HEK293 (cell line): ENCODE measurements around the gene FXYD3.
A peak's percentile ranks its signal among the peaks of the same experiment; 100 is the strongest.

Source experiments
- GLI4 ChIP-seq: fragments of 450-650 bp; formaldehyde crosslinking; IDR thresholded peaks from 2 replicates; pipeline ENCODE4 v1.5.1; 2016; ENCODE audit warnings: missing biosample characterization, missing genetic modification characterization
- HIC1 ChIP-seq: fragments of 450-650 bp; formaldehyde crosslinking; IDR thresholded peaks from 2 replicates; pipeline ENCODE4 v1.5.1; 2016; ENCODE audit warnings: missing biosample characterization, missing genetic modification characterization
- HOXD13 ChIP-seq: sonication (generic); formaldehyde crosslinking; IDR thresholded peaks from 2 replicates; pipeline ENCODE4 v1.8.0; 2022; ENCODE audit warnings: missing genetic modification reagents, borderline replicate concordance
- SP3 ChIP-seq: fragments of 450-650 bp; formaldehyde crosslinking; IDR thresholded peaks from 2 replicates; pipeline ENCODE4 v1.5.1; 2016; ENCODE audit warnings: missing biosample characterization, missing genetic modification characterization
- TCF7L2 ChIP-seq: IDR thresholded peaks from 2 replicates; pipeline ENCODE4 v1.6.1; 2011; ENCODE audit warnings: low read depth, mild to moderate bottlenecking, inconsistent platforms, low read length, moderate library complexity, borderline replicate concordance
- YY1 ChIP-seq: fragments of 450-650 bp; formaldehyde crosslinking; IDR thresholded peaks from 2 replicates; pipeline ENCODE4 v1.5.1; 2018; ENCODE audit warnings: missing biosample characterization, missing genetic modification characterization
- ZBTB17 ChIP-seq: fragments of 450-650 bp; formaldehyde crosslinking; IDR thresholded peaks from 2 replicates; pipeline ENCODE4 v1.5.1; 2016; ENCODE audit warnings: missing biosample characterization, missing genetic modification characterization
- ZBTB21 ChIP-seq: fragments of 450-650 bp; formaldehyde crosslinking; IDR thresholded peaks from 2 replicates; pipeline ENCODE4 v1.5.1; 2017; ENCODE audit warnings: missing biosample characterization, missing genetic modification characterization
- ZBTB26 ChIP-seq: fragments of 450-650 bp; formaldehyde crosslinking; optimal IDR thresholded peaks from 2 replicates; pipeline ENCODE3; 2016; ENCODE audit warnings: missing biosample characterization, mild to moderate bottlenecking, missing genetic modification characterization
- ZBTB48 ChIP-seq: fragments of 450-650 bp; formaldehyde crosslinking; IDR thresholded peaks from 2 replicates; pipeline ENCODE4 v1.5.1; 2016; ENCODE audit warnings: missing biosample characterization, missing genetic modification characterization
- ZBTB8A ChIP-seq: fragments of 450-650 bp; formaldehyde crosslinking; IDR thresholded peaks from 2 replicates; pipeline ENCODE4 v1.5.1; 2016; ENCODE audit warnings: missing biosample characterization, missing genetic modification characterization
- ZEB2 ChIP-seq: fragments of 450-650 bp; formaldehyde crosslinking; IDR thresholded peaks from 2 replicates; pipeline ENCODE4 v1.5.1; 2016; ENCODE audit warnings: missing biosample characterization, missing genetic modification characterization
- ZFP37 ChIP-seq: fragments of 450-650 bp; formaldehyde crosslinking; IDR thresholded peaks from 2 replicates; pipeline ENCODE4 v1.5.1; 2016; ENCODE audit warnings: missing biosample characterization, missing genetic modification characterization
- ZNF157 ChIP-seq: fragments of 450-650 bp; formaldehyde crosslinking; IDR thresholded peaks from 2 replicates; pipeline ENCODE4 v1.5.1; 2016; ENCODE audit warnings: missing biosample characterization, missing genetic modification characterization
- ZNF2 ChIP-seq: fragments of 450-650 bp; formaldehyde crosslinking; IDR thresholded peaks from 2 replicates; pipeline ENCODE4 v1.5.1; 2016; ENCODE audit warnings: missing biosample characterization, missing genetic modification characterization
- ZNF302 ChIP-seq: fragments of 450-650 bp; formaldehyde crosslinking; IDR thresholded peaks from 2 replicates; pipeline ENCODE4 v1.5.1; 2016; ENCODE audit warnings: missing biosample characterization, missing genetic modification characterization, low read depth
- ZNF350 ChIP-seq: fragments of 450-650 bp; formaldehyde crosslinking; IDR thresholded peaks from 2 replicates; pipeline ENCODE4 v1.5.0; 2017; ENCODE audit warnings: missing biosample characterization, mild to moderate bottlenecking, missing genetic modification characterization
- ZNF366 ChIP-seq: fragments of 450-650 bp; formaldehyde crosslinking; conservative IDR thresholded peaks from 2 replicates; pipeline ENCODE4 v1.5.1; 2016; ENCODE audit warnings: missing biosample characterization, missing genetic modification characterization
- ZNF394 ChIP-seq: fragments of 450-650 bp; formaldehyde crosslinking; IDR thresholded peaks from 2 replicates; pipeline ENCODE4 v1.5.1; 2016; ENCODE audit warnings: missing biosample characterization, missing genetic modification characterization, mild to moderate bottlenecking, moderate library complexity, borderline replicate concordance
- ZNF473 ChIP-seq: fragments of 450-650 bp; formaldehyde crosslinking; IDR thresholded peaks from 2 replicates; pipeline ENCODE4 v1.5.1; 2017; ENCODE audit warnings: missing biosample characterization, missing genetic modification characterization
- ZNF48 ChIP-seq: fragments of 450-650 bp; formaldehyde crosslinking; IDR thresholded peaks from 2 replicates; pipeline ENCODE4 v1.5.1; 2016; ENCODE audit warnings: missing biosample characterization, missing genetic modification characterization
- ZNF571 ChIP-seq: fragments of 450-650 bp; formaldehyde crosslinking; IDR thresholded peaks from 2 replicates; pipeline ENCODE4 v1.5.0; 2017; ENCODE audit warnings: missing biosample characterization, missing genetic modification characterization
- ZNF580 ChIP-seq: fragments of 450-650 bp; formaldehyde crosslinking; IDR thresholded peaks from 2 replicates; pipeline ENCODE4 v1.5.1; 2016; ENCODE audit warnings: missing biosample characterization, missing genetic modification characterization
- ZNF624 ChIP-seq: fragments of 450-650 bp; formaldehyde crosslinking; IDR thresholded peaks from 2 replicates; pipeline ENCODE4 v1.5.1; 2017; ENCODE audit warnings: missing biosample characterization, missing genetic modification characterization
- ZNF629 ChIP-seq: fragments of 450-650 bp; formaldehyde crosslinking; IDR thresholded peaks from 2 replicates; pipeline ENCODE4 v1.5.1; 2017; ENCODE audit warnings: missing biosample characterization, missing genetic modification characterization
- ZNF645 ChIP-seq: fragments of 450-650 bp; formaldehyde crosslinking; IDR thresholded peaks from 2 replicates; pipeline ENCODE4; 2016; ENCODE audit warnings: missing biosample characterization, missing genetic modification characterization
- ZNF692 ChIP-seq: fragments of 450-650 bp; formaldehyde crosslinking; IDR thresholded peaks from 2 replicates; pipeline ENCODE4 v1.5.1; 2016; ENCODE audit warnings: missing biosample characterization, missing genetic modification characterization
- ZSCAN18 ChIP-seq: fragments of 450-650 bp; formaldehyde crosslinking; IDR thresholded peaks from 2 replicates; pipeline ENCODE4 v1.5.1; 2016; ENCODE audit warnings: missing biosample characterization, missing genetic modification characterization
- ZSCAN30 ChIP-seq: fragments of 450-650 bp; IDR thresholded peaks from 2 replicates; pipeline ENCODE4 v1.5.1; 2018; ENCODE audit warnings: missing biosample characterization, mild to moderate bottlenecking, missing genetic modification characterization, moderate library complexity

The FXYD3 gene

GRCh38 chr19:35124098-35125060 is 8.8 kb downstream of the FXYD3 start (continued):
- no peak for TF ChIP-seq TCF7L2
- TF ChIP-seq SP3 (tag by site-specific recombination), result peak; percentile 57; the same call in 1 of the 2 replicates
- TF ChIP-seq ZNF157, result no peak
- 0 out of 2 replicates have a peak, but pooled peaks have one; percentile 33 for TF ChIP-seq ZNF692
- peak; percentile 78 for TF ChIP-seq ZBTB17 (tag by site-specific recombination)
- TF ChIP-seq ZBTB8A (tag by site-specific recombination), result peak; percentile 99
- TF ChIP-seq ZNF394, result no peak
- no peak for TF ChIP-seq ZFP37
- 0 out of 2 replicates have a peak, but pooled peaks have one; percentile 50 for TF ChIP-seq ZNF2
- TF ChIP-seq GLI4 (tag by site-specific recombination), result no peak
- TF ChIP-seq ZNF629 (tag by site-specific recombination), result 0 out of 2 replicates have a peak, but pooled peaks have one; percentile 28
- 0 out of 2 replicates have a peak, but pooled peaks have one; percentile 47 for TF ChIP-seq ZNF645 (tag by site-specific recombination)
- TF ChIP-seq ZNF624, result no peak
- peak; percentile 78 for TF ChIP-seq ZBTB26
- no peak for TF ChIP-seq ZSCAN30 (tag by site-specific recombination)
- TF ChIP-seq ZBTB21, result 0 out of 2 replicates have a peak, but pooled peaks have one; percentile 33
- peak; percentile 35; the same call in 1 of the 2 replicates for TF ChIP-seq YY1 (tag by site-specific recombination)
- TF ChIP-seq ZBTB48, result peak; percentile 98
- peak; percentile 36; the same call in 1 of the 2 replicates for TF ChIP-seq ZNF366 (tag by site-specific recombination)
- no peak for TF ChIP-seq ZNF350
- TF ChIP-seq ZNF580 (tag by site-specific recombination), result no peak
- no peak for TF ChIP-seq ZNF48
- TF ChIP-seq ZNF571 (tag by site-specific recombination), result 0 out of 2 replicates have a peak, but pooled peaks have one; percentile 76
- 0 out of 2 replicates have a peak, but pooled peaks have one; percentile 34 for TF ChIP-seq ZEB2 (tag by site-specific recombination)
- no peak for TF ChIP-seq ZNF473
- TF ChIP-seq ZNF302 (tag by site-specific recombination), result 0 out of 2 replicates have a peak, but pooled peaks have one; percentile 53
- TF ChIP-seq ZSCAN18 (tag by site-specific recombination), result no peak
- no peak for TF ChIP-seq HOXD13 (CRISPR knock-in tag)
- peak; percentile 94 for TF ChIP-seq HIC1
